MM.1S (cell line): ENCODE data around the gene HOXC6.
"Not testable (repeated sequence)": the region's sequence is repeated elsewhere in the genome, so short reads cannot be mapped to it uniquely, and the experiment has no call there.

Experiments used
- DNase-seq: peaks from one replicate; pipeline ENCODE4 v3.0.0-alpha.2; 2015
- H2AFZ ChIP-seq: fragments of 300-600 bp; sonication (generic); 2 replicates; pipeline ENCODE4 v1.6.0; 2016; ENCODE audit warnings: antibody characterized with exemption, low read length
- H3F3A ChIP-seq: fragments of 300-600 bp; sonication (generic); 2 replicates; pipeline ENCODE4 v1.6.1; 2016; ENCODE audit warnings: mild to moderate bottlenecking, antibody characterized with exemption, low read length, moderate library complexity, mixed read lengths; ENCODE audit not compliant: insufficient read depth
- H3K27ac ChIP-seq: fragments of 300-600 bp; sonication (generic); 2 replicates; pipeline ENCODE4 v1.5.1; 2016; ENCODE audit warnings: mild to moderate bottlenecking, low read length
- H3K27me3 ChIP-seq: fragments of 300-600 bp; sonication (generic); replicated peaks from 2 replicates; pipeline ENCODE4 v1.6.0; 2016; ENCODE audit warnings: low read length; ENCODE audit not compliant: insufficient read depth
- H3K36me3 ChIP-seq: fragments of 300-600 bp; sonication (generic); replicated peaks from 2 replicates; pipeline ENCODE4 v1.6.1; 2016; ENCODE audit warnings: mild to moderate bottlenecking, low read length, mixed read lengths; ENCODE audit not compliant: insufficient read depth
- H3K4me1 ChIP-seq: fragments of 300-600 bp; sonication (generic); 2 replicates; pipeline ENCODE4 v1.6.1; 2016; ENCODE audit warnings: low read length, mixed read lengths
- H3K4me2 ChIP-seq: fragments of 300-600 bp; sonication (generic); 2 replicates; pipeline ENCODE4 v1.6.0; 2016; ENCODE audit warnings: low read depth, low read length
- H3K4me3 ChIP-seq: fragments of 300-600 bp; sonication (generic); 2 replicates; pipeline ENCODE4 v1.5.1; 2016; ENCODE audit warnings: low read length, mixed read lengths
- H3K79me2 ChIP-seq: fragments of 300-600 bp; sonication (generic); 2 replicates; pipeline ENCODE4 v1.6.1; 2016; ENCODE audit warnings: mixed run types, low read length, mixed read lengths
- H3K9ac ChIP-seq: fragments of 300-600 bp; sonication (generic); 2 replicates; pipeline ENCODE4 v1.6.1; 2016; ENCODE audit warnings: low read length, mixed read lengths
- H3K9me2 ChIP-seq: fragments of 300-600 bp; sonication (generic); replicated peaks from 2 replicates; pipeline ENCODE4 v1.6.1; 2016; ENCODE audit warnings: mild to moderate bottlenecking, low read length, mixed read lengths; ENCODE audit not compliant: insufficient read depth
- H3K9me3 ChIP-seq: fragments of 300-600 bp; sonication (generic); replicated peaks from 2 replicates; pipeline ENCODE4 v1.6.1; 2016; ENCODE audit warnings: mild to moderate bottlenecking, low read length, mixed read lengths; ENCODE audit not compliant: insufficient read depth
- H4K20me1 ChIP-seq: fragments of 300-600 bp; sonication (generic); 2 replicates; pipeline ENCODE4 v1.6.1; 2016; ENCODE audit warnings: mild to moderate bottlenecking, low read length, moderate library complexity, mixed read lengths; ENCODE audit not compliant: insufficient read depth
- EZH2 ChIP-seq: fragments of 300-600 bp; sonication (generic); optimal IDR thresholded peaks from 2 replicates; pipeline ENCODE3; 2017; ENCODE audit warnings: low read depth, mild to moderate bottlenecking, antibody characterized with exemption, low read length, mixed read lengths
- EZH2phosphoT487 ChIP-seq: fragments of 300-600 bp; sonication (generic); IDR thresholded peaks from 2 replicates; pipeline ENCODE4 v1.6.1; 2018; ENCODE audit warnings: antibody characterized with exemption, low read length
- TF ChIP-seq, protein P1 (sequence below): fragments of 300-600 bp; sonication (generic); IDR thresholded peaks from 2 replicates; pipeline ENCODE4 v1.5.1; 2016; ENCODE audit warnings: antibody characterized with exemption, low read length, mixed read lengths

HOXC6 gene

DNA sequence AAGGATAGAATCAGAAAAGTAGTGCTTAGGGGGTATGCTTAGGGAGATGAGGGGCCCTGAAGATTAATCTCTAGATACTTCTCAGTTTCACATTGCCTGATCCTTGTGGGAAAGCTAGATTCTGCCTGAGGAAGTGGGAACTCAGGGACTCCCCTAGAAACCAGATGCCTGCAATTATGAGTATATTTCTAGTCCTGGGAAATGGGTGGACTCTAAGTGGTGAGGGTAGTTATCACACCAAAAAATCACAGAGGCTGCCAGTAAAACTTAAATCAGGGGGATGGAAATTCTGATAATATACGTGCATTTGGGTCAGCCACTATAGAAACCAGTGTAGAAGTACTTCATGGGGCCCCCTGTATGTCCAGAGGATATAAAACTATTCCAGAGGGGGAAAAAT, 43.7 kb downstream of the HOXC6 start:
- Histone ChIP-seq H3K4me2 (no peak overlapping the region), H3K9me2 (no peaks in the 10 kb centered on the region), H3K4me3 (no peak overlapping the region), H3K36me3 (no peaks in the 10 kb centered on the region), H3K9me3 (no peaks in the 10 kb centered on the region), H3K79me2 (no peaks in the 10 kb centered on the region), H3K4me1 (no peaks in the 10 kb centered on the region), H3F3A (no peaks in the 10 kb centered on the region), H3K27ac (no peak overlapping the region), H3K9ac (no peak overlapping the region), H4K20me1 (no peaks in the 10 kb centered on the region), H2AFZ (no peak overlapping the region), H3K27me3 (no peaks in the 10 kb centered on the region)
- TF ChIP-seq, protein P1, sequence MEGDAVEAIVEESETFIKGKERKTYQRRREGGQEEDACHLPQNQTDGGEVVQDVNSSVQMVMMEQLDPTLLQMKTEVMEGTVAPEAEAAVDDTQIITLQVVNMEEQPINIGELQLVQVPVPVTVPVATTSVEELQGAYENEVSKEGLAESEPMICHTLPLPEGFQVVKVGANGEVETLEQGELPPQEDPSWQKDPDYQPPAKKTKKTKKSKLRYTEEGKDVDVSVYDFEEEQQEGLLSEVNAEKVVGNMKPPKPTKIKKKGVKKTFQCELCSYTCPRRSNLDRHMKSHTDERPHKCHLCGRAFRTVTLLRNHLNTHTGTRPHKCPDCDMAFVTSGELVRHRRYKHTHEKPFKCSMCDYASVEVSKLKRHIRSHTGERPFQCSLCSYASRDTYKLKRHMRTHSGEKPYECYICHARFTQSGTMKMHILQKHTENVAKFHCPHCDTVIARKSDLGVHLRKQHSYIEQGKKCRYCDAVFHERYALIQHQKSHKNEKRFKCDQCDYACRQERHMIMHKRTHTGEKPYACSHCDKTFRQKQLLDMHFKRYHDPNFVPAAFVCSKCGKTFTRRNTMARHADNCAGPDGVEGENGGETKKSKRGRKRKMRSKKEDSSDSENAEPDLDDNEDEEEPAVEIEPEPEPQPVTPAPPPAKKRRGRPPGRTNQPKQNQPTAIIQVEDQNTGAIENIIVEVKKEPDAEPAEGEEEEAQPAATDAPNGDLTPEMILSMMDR: no peak
- TF ChIP-seq EZH2: no peak
- no peak for DNase-seq

DNA sequence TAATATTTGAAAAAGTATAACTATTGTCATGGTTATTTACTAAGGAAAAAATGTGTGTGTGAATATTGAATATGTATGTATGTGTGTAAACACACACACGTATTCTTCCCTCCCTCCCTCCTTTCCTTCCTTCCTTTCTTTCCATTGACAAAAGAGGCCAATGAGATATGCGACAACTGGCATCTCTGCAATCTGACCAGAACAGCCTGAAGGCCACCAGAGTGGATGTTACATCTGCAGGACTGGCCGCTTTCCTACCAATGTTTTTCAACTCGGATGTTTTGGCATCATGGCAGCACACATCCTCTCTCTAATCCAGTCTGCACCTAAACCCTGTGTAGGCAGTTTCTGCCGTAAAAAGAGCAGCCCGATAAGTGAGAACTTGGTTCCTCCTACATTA, 46.1 kb downstream of the HOXC6 start:
- Histone ChIP-seq H3F3A (no peaks in the 10 kb centered on the region), H3K9me2 (no peaks in the 10 kb centered on the region), H3K4me2 (no peak overlapping the region), H3K79me2 (no peaks in the 10 kb centered on the region), H3K9ac (no peak overlapping the region), H4K20me1 (no peaks in the 10 kb centered on the region), H3K4me1 (no peaks in the 10 kb centered on the region), H3K9me3 (no peaks in the 10 kb centered on the region), H3K36me3 (no peaks in the 10 kb centered on the region), H3K4me3 (no peak overlapping the region), H2AFZ (no peak overlapping the region), H3K27me3 (no peaks in the 10 kb centered on the region), H3K27ac (no peak overlapping the region)
- DNase-seq: no peak
- no peak for TF ChIP-seq EZH2phosphoT487

DNA sequence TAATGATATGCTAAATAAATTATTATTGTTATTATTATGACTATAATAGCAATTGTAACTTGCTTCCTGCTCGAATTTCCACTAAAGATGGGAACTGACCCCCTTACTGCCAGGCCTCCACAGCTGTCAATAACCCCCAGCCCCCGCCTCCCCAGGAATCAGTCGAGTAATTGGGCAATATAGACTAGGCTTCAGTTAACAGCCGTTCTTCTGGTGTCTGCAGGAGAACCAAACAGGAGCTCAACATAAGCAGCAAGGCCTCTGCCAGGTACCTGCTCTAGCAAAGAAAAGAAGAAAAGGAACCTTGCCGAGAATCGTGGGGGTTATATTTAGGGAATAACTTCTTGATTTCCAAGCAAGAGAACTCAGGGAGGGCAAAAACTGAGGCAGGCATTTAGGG, 47.2 kb downstream of the HOXC6 start:
- Histone ChIP-seq H3F3A (no peaks in the 10 kb centered on the region), H3K4me1 (no peaks in the 10 kb centered on the region), H3K9me2 (no peaks in the 10 kb centered on the region), H3K4me2 (no peak overlapping the region), H3K36me3 (no peaks in the 10 kb centered on the region), H3K9me3 (no peaks in the 10 kb centered on the region), H3K27ac (no peak overlapping the region), H3K9ac (no peak overlapping the region), H2AFZ (no peak overlapping the region), H4K20me1 (no peaks in the 10 kb centered on the region), H3K4me3 (no peak overlapping the region), H3K79me2 (no peaks in the 10 kb centered on the region), H3K27me3 (no peaks in the 10 kb centered on the region)
- no peak for TF ChIP-seq EZH2phosphoT487
- TF ChIP-seq, protein P1: no peak
- no peak for TF ChIP-seq EZH2
- no peak for DNase-seq

DNA sequence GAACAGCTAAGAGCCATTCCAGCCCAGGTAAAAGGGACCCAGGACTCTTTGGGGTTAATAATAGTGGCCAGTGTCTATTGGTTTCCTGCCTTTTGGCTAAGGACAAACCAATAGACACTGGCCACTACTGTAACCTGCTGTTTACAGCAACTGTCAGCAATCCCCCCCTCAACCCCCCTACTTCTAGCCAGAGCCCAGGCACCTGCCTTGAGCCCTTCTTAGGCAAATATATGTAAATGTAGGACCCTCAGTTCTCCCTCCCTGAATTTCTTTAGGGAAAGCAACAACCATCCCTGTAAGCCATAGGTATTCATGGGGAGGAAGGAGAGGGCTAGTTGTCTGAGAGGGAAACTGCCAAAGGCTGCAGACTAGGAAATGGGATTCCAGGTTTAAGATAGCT, 47.7 kb downstream of the HOXC6 start:
- no peaks in the 10 kb centered on the region for H3F3A ChIP-seq
- H4K20me1 ChIP-seq: no peaks in the 10 kb centered on the region
- no peaks in the 10 kb centered on the region for H3K79me2 ChIP-seq
- H3K27ac ChIP-seq: no peak overlapping the region
- no peaks in the 10 kb centered on the region for H3K27me3 ChIP-seq
- no peaks in the 10 kb centered on the region for H3K4me1 ChIP-seq
- H3K9ac ChIP-seq: no peak overlapping the region
- H2AFZ ChIP-seq: no peak overlapping the region
- no peaks in the 10 kb centered on the region for H3K9me3 ChIP-seq
- no peak for DNase-seq
- H3K4me2 ChIP-seq: no peak overlapping the region
- no peaks in the 10 kb centered on the region for H3K36me3 ChIP-seq
- H3K9me2 ChIP-seq: no peaks in the 10 kb centered on the region
- TF ChIP-seq, protein P1: no peak
- TF ChIP-seq EZH2phosphoT487 (no peak), EZH2 (no peak)
- H3K4me3 ChIP-seq: no peak overlapping the region

DNA sequence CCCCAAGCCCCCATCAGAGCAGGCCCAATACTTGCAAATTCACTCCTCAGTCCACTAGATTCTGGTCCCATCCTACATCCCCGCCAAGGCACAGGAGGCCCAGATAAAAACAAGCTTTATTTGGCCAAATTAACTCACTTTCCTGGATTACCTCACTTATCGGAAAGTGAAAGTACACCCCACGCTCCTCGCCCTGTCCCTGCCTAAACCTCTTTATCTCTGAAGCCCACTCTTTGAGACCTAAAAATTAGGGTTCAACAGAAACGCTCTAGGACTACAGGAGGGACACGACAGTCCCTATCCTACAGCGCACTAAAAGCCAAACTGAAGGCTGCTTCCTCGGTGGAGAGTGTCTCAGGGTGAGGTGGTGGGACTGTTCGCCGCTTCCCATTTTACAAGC, 49.6 kb downstream of the HOXC6 start:
- H3K27me3 ChIP-seq, H3K9ac ChIP-seq, H2AFZ ChIP-seq, H3K4me1 ChIP-seq, H4K20me1 ChIP-seq, H3K27ac ChIP-seq, H3K36me3 ChIP-seq, H3K79me2 ChIP-seq, H3K4me3 ChIP-seq, DNase-seq, H3K9me3 ChIP-seq, H3F3A ChIP-seq, H3K9me2 ChIP-seq, H3K4me2 ChIP-seq: not testable (repeated sequence)

DNA sequence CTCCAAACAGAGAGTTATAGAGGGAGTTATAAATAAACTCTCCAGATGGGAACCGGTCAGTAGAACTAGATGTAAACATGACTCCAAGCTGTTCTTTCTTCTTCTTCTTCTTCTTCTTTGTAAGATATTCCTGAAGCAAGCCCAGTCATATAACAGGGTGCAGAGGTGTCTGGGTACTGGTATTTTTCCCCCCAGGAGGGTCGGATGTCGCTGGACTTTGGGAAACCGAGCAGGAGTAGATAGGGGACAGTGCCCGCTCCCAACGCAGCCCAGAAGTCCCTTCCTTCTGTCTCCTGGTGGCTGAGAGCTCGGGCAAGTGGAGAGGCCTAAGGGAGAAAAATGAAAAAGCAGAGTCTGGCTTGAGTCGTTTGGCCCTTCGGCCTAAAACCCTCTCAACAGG, 50.9 kb downstream of the HOXC6 start:
- H3K27me3 ChIP-seq, H3K79me2 ChIP-seq, H3K4me3 ChIP-seq, H3F3A ChIP-seq, H4K20me1 ChIP-seq, DNase-seq, H3K9me3 ChIP-seq, H3K36me3 ChIP-seq, H3K9ac ChIP-seq, H3K9me2 ChIP-seq, H2AFZ ChIP-seq, H3K27ac ChIP-seq, H3K4me2 ChIP-seq, H3K4me1 ChIP-seq: not testable (repeated sequence)
